Measurements from ENCODE around the gene KDR. TPM values are rescaled to one million over a fixed set of nuclear protein-coding genes. Genes with fewer than 3 reads are reported as not detected.

Gene KDR
- polyA plus RNA-seq, 1 donor from 2014 or later = not detected

GRCh38 chr4:55030589-55030988 is 94.8 kb downstream of the KDR start:
- Histone ChIP-seq H3K9ac (ENCODE audit: low read length) (no peak overlapping the region), H2AFZ (ENCODE audit: low read depth, low read length) (no peak overlapping the region), H3K27me3 (ENCODE audit: insufficient read depth, low read depth, low read length) (no peaks in the 10 kb centered on the region), H4K20me1 (ENCODE audit: insufficient read depth) (no peaks in the 10 kb centered on the region), H3K9me3 (ENCODE audit: low read length) (no peaks in the 10 kb centered on the region), H3K36me3 (ENCODE audit: insufficient read depth, low read length) (no peaks in the 10 kb centered on the region), H3K79me2 (replicated peaks; ENCODE audit: insufficient read depth, low read length) (no peaks in the 10 kb centered on the region), H3K4me3 (ENCODE audit: low read length) (no peak overlapping the region), H3K4me2 (ENCODE audit: low read length) (no peak overlapping the region), H3K9me2 (ENCODE audit: insufficient read depth, low read length) (no peaks in the 10 kb centered on the region), H3F3A (ENCODE audit: insufficient read depth, low read length, poor library complexity, severe bottlenecking) (no peaks in the 10 kb centered on the region), H3K27ac (ENCODE audit: low read length) (no peak overlapping the region)
- TF ChIP-seq TAF1 (IDR thresholded peaks at IDR 0.05; ENCODE audit: low read depth) (no peak), POLR2AphosphoS5 (IDR thresholded peaks at IDR 0.05) (no peak), REST (IDR thresholded peaks at IDR 0.05; ENCODE audit: borderline replicate concordance) (no peak), CTCF (IDR thresholded peaks at IDR 0.05; ENCODE audit: poor library complexity, severe bottlenecking) (no peak), EZH2 (IDR thresholded peaks at IDR 0.05; ENCODE audit: borderline replicate concordance, insufficient read depth, low read length, poor library complexity, severe bottlenecking) (no peak), EP300 (conservative IDR thresholded peaks at IDR 0.05; ENCODE audit: poor library complexity, severe bottlenecking) (no peak), SMC3 (conservative IDR thresholded peaks at IDR 0.05; ENCODE audit: poor library complexity) (no peak), RAD21 (conservative IDR thresholded peaks at IDR 0.05) (no peak), MXI1 (conservative IDR thresholded peaks at IDR 0.05; ENCODE audit: poor library complexity, severe bottlenecking) (no peak)

- no peak for TF ChIP-seq EZH2 (IDR thresholded peaks at IDR 0.05; ENCODE audit: borderline replicate concordance, insufficient read depth, low read length, poor library complexity, severe bottlenecking)
- no peak for TF ChIP-seq CTCF (IDR thresholded peaks at IDR 0.05; ENCODE audit: poor library complexity, severe bottlenecking)
- TF ChIP-seq EP300 (conservative IDR thresholded peaks at IDR 0.05; ENCODE audit: poor library complexity, severe bottlenecking) = no peak
- no peak for TF ChIP-seq MXI1 (conservative IDR thresholded peaks at IDR 0.05; ENCODE audit: poor library complexity, severe bottlenecking)
- H3K4me2 ChIP-seq (ENCODE audit: low read length) = no peak overlapping the region
Observed at GRCh38 chr4:55029821-55030503, 95.4 kb downstream of the KDR start.

More at GRCh38 chr4:55029821-55030503, 95.4 kb downstream of the KDR start:
- Histone ChIP-seq H2AFZ (ENCODE audit: low read depth, low read length) (no peak overlapping the region), H3K79me2 (replicated peaks; ENCODE audit: insufficient read depth, low read length) (no peaks in the 10 kb centered on the region), H3K4me3 (ENCODE audit: low read length) (no peak overlapping the region), H4K20me1 (ENCODE audit: insufficient read depth) (no peaks in the 10 kb centered on the region), H3K36me3 (ENCODE audit: insufficient read depth, low read length) (no peaks in the 10 kb centered on the region), H3K27me3 (ENCODE audit: insufficient read depth, low read depth, low read length) (no peaks in the 10 kb centered on the region), H3K27ac (ENCODE audit: low read length) (no peak overlapping the region), H3K9ac (ENCODE audit: low read length) (no peak overlapping the region), H3K9me2 (ENCODE audit: insufficient read depth, low read length) (no peaks in the 10 kb centered on the region), H3F3A (ENCODE audit: insufficient read depth, low read length, poor library complexity, severe bottlenecking) (no peaks in the 10 kb centered on the region), H3K9me3 (ENCODE audit: low read length) (no peaks in the 10 kb centered on the region)

Data from neural cell (in vitro differentiated cells).